GM12892 (cell line): ENCODE data around the gene SLC25A13.

Source experiments
- POLR2A ChIP-seq: IDR thresholded peaks from 2 replicates; pipeline ENCODE4 v1.6.1; 2011; ENCODE audit warnings: low read depth, low read length, control low read depth
- POLR2AphosphoS5 ChIP-seq: IDR thresholded peaks from 2 replicates; pipeline ENCODE4 v1.6.1; 2011; ENCODE audit warnings: low read depth, low read length, control low read depth
- TAF1 ChIP-seq: IDR thresholded peaks from 2 replicates; pipeline ENCODE4 v1.6.1; 2011; ENCODE audit warnings: low read depth, mild to moderate bottlenecking, control low read depth, low read length, borderline replicate concordance

- no peak for TF ChIP-seq POLR2AphosphoS5
- TF ChIP-seq TAF1, result no peak
- TF ChIP-seq POLR2A, result no peak
Observed at GRCh38 chr7:96183163-96183670, 138.7 kb downstream of the SLC25A13 start.
